Endothelial cell of umbilical vein (primary cell): ENCODE data around the gene CARMIL1. TPM values are rescaled to one million over a fixed set of nuclear protein-coding genes. Genes with fewer than 3 reads are reported as not detected.

Experiments
- BruUV-seq: library from RNA; stranded (reverse); fragments of 400-500 nt; replicated peaks from 2 replicates; lab custom pipeline; 2021; lab: Mats Ljungman, UMichigan
- CTCF ChIA-PET: fragments of 300-600, 350-600 bp; sonication (Branson Sonifier 250); formaldehyde crosslinking; loops from one replicate; lab custom pipeline; 2021; ENCODE audit warnings: antibody characterized with exemption, inconsistent platforms; lab: Charles Lee
- POLR2A ChIA-PET: fragments of 300-600, 350-600 bp; sonication (Branson Sonifier 250); formaldehyde crosslinking; loops from one replicate; lab custom pipeline; 2021; ENCODE audit warnings: antibody characterized with exemption, inconsistent platforms; lab: Charles Lee
- DNase-seq: peaks from one replicate; pipeline ENCODE4 v3.0.0-alpha.2; 2011; ENCODE audit warnings: low read depth, low spot score
- FAIRE-seq: peaks from 2 replicates; lab custom pipeline; 2011; peaks lifted over from hg19 to GRCh38; lab: Jason Lieb, UNC
- H2AFZ ChIP-seq: 2 replicates; pipeline ENCODE4 v1.6.0; 2012; ENCODE audit warnings: low read depth, low read length, control low read depth, inconsistent platforms
- H3K27ac ChIP-seq: 2 replicates; pipeline ENCODE4 v1.5.1; 2011; ENCODE audit warnings: low read depth, mild to moderate bottlenecking, control low read depth, low read length, moderate library complexity; ENCODE audit not compliant: insufficient read depth
- H3K27me3 ChIP-seq, 2 experiments: 2 replicates each; pipeline versions ENCODE4 v1.6.0 to v1.6.1; 2011; ENCODE audit warnings: low read length in 2 of 2, mixed read lengths in 1 of 2; ENCODE audit not compliant: control insufficient read depth in 2 of 2, insufficient read depth in 2 of 2
- H3K36me3 ChIP-seq, 2 experiments: 2 replicates in 1 of 2; 3 replicates in 1 of 2; pipeline ENCODE4 v1.5.1; 2011; ENCODE audit warnings: low read length in 2 of 2, mild to moderate bottlenecking in 1 of 2, moderate library complexity in 1 of 2; ENCODE audit not compliant: control insufficient read depth in 2 of 2, insufficient read depth in 2 of 2; ENCODE audit errors: extremely low read depth in 1 of 2
- H3K4me1 ChIP-seq: 3 replicates; pipeline ENCODE4 v1.5.1; 2011; ENCODE audit warnings: mild to moderate bottlenecking, low read length; ENCODE audit not compliant: control insufficient read depth, insufficient read depth; ENCODE audit errors: extremely low read depth
- H3K4me2 ChIP-seq: 2 replicates; pipeline ENCODE4 v1.6.1; 2011; ENCODE audit warnings: low read length, control low read depth, mixed read lengths; ENCODE audit not compliant: insufficient read depth
- H3K4me3 ChIP-seq, 3 experiments: fragments of 200-600 bp in 1 of 3; sonication (generic), shearing (Covaris generic) in 1 of 3; replicated peaks in 1 of 3; 2 replicates each; pipeline ENCODE4 v1.5.1; 2011 to 2016; ENCODE audit warnings: control low read depth in 3 of 3, low read length in 3 of 3, mild to moderate bottlenecking in 2 of 3, inconsistent platforms in 1 of 3, low read depth in 1 of 3, moderate library complexity in 1 of 3; ENCODE audit not compliant: insufficient read depth in 1 of 3
- H3K79me2 ChIP-seq: 2 replicates; pipeline ENCODE4 v1.6.0; 2012; ENCODE audit warnings: low read length, inconsistent platforms; ENCODE audit not compliant: control insufficient read depth, insufficient read depth
- H3K9ac ChIP-seq: replicated peaks from 2 replicates; pipeline ENCODE3; 2011; ENCODE audit warnings: low read length, control low read depth; ENCODE audit not compliant: insufficient read depth; ENCODE audit errors: extremely low read depth
- H3K9me1 ChIP-seq: replicated peaks from 3 replicates; pipeline ENCODE4 v1.6.0; 2011; ENCODE audit warnings: mild to moderate bottlenecking, low read length; ENCODE audit not compliant: control insufficient read depth, insufficient read depth; ENCODE audit errors: extremely low read depth
- H3K9me3 ChIP-seq: replicated peaks from 2 replicates; pipeline ENCODE4 v1.5.1; 2012; ENCODE audit warnings: low read length, inconsistent platforms; ENCODE audit not compliant: control insufficient read depth, insufficient read depth
- H4K20me1 ChIP-seq: replicated peaks from 2 replicates; pipeline ENCODE3; 2011; ENCODE audit warnings: mild to moderate bottlenecking, low read length; ENCODE audit not compliant: control insufficient read depth, insufficient read depth; ENCODE audit errors: extremely low read depth
- EZH2 ChIP-seq: IDR thresholded peaks from 2 replicates; pipeline ENCODE4 v1.6.1; 2012; ENCODE audit warnings: borderline replicate concordance, low read depth, mild to moderate bottlenecking, moderate library complexity, low read length, inconsistent platforms; ENCODE audit not compliant: severe bottlenecking
- FOS ChIP-seq: IDR thresholded peaks from 2 replicates; pipeline ENCODE4 v1.6.1; 2011; ENCODE audit warnings: mild to moderate bottlenecking, low read length, moderate library complexity, borderline replicate concordance; ENCODE audit not compliant: insufficient read depth
- GATA2 ChIP-seq: IDR thresholded peaks from 2 replicates; pipeline ENCODE4 v1.7.0; 2011; ENCODE audit warnings: low read depth, mild to moderate bottlenecking, moderate library complexity, mixed read lengths, low read length; ENCODE audit not compliant: insufficient read length, insufficient read depth
- JUN ChIP-seq: IDR thresholded peaks from 2 replicates; pipeline ENCODE4 v1.6.1; 2011; ENCODE audit warnings: borderline replicate concordance, low read depth; ENCODE audit not compliant: insufficient read length, insufficient read depth
- MYC ChIP-seq: IDR thresholded peaks from one replicate; pipeline ENCODE4 v1.6.1; 2011; ENCODE audit warnings: mild to moderate bottlenecking, low read depth, low read length
- POLR2A ChIP-seq: IDR thresholded peaks from 2 replicates; pipeline ENCODE4 v1.6.1; 2012; ENCODE audit warnings: low read depth, mild to moderate bottlenecking, control low read depth, low read length
- POLR2AphosphoS5 ChIP-seq: IDR thresholded peaks from 2 replicates; pipeline ENCODE4 v1.6.1; 2012; ENCODE audit warnings: low read depth, mild to moderate bottlenecking, control low read depth, low read length, moderate library complexity; ENCODE audit not compliant: insufficient read depth
- dilution Hi-C: fragments of 300-500 bp; cut with MboI; formaldehyde crosslinking; loops from one replicate; pipeline ENCODE4 v1.15.0; 2019; ENCODE audit warnings: low sequenced_read_pairs; ENCODE audit not compliant: extremely low pct_ligation_motif_present
- intact Hi-C: fragments of 100-400 bp; cut with micrococcal nuclease; formaldehyde crosslinking; loops from one replicate; pipeline ENCODE4 v1.10.0; 2022
- polyA plus RNA-seq, 4 experiments: library from polyadenylated mRNA; depleted of rRNA in 3 of 4; stranded (reverse) in 3 of 4; unstranded in 1 of 4; fragments of >200 nt; gene quantifications; 2 replicates each; pipeline versions ENCODE4 v1.2.1 to v1.2.3, GENCODE V29; 2011 to 2012; ENCODE audit warnings: missing spikeins in 1 of 4
- total RNA-seq: library from RNA; stranded (reverse); gene quantifications from 2 replicates; pipeline ENCODE4 v1.2.3, GENCODE V29; 2021
- TF ChIP-seq, protein P1 (sequence below), 2 donors: IDR thresholded peaks; 1 replicate in 1 of 2; 2 replicates in 1 of 2; pipeline ENCODE4 v1.5.1; 2011; ENCODE audit warnings: low read length in 2 of 2, mild to moderate bottlenecking in 2 of 2, moderate library complexity in 2 of 2, control low read depth in 1 of 2, inconsistent platforms in 1 of 2, low read depth in 1 of 2; ENCODE audit not compliant: insufficient read depth in 1 of 2; ENCODE audit errors: extremely low read depth in 1 of 2
- TF ChIP-seq, protein P2 (sequence below): IDR thresholded peaks from 2 replicates; pipeline ENCODE4 v1.6.1; 2011; ENCODE audit not compliant: insufficient read depth, insufficient read length

The CARMIL1 gene
- total and polyA plus RNA-seq, 2 donors (not counting 3 experiments of a cell fraction or from before 2014, with no cell fraction given), result 1.3 to 8.7 TPM

DNA sequence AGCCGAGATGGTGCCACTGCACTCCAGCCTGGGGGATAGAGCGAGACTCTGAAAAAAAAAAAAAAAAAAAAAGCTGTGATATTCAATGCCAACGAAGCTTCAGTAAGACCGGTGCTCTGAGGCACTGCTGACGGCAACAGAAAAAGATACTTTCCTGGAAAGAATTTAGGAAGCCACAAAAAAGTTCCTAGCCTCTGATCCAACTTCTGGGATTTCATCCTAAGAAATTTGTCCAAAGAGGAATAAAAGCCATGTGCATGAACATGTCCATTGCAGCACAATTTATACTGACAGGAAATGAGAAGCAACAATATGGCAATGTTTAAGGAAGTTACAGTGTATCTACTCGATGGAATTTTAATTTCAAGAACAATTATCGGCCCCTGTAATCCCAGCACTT is 24.5 kb upstream of the CARMIL1 start:
- TF ChIP-seq FOS (no peak), GATA2 (no peak), EZH2 (no peak), POLR2A (no peak), POLR2AphosphoS5 (no peak), MYC (no peak), JUN (no peak)
- TF ChIP-seq, protein P1, sequence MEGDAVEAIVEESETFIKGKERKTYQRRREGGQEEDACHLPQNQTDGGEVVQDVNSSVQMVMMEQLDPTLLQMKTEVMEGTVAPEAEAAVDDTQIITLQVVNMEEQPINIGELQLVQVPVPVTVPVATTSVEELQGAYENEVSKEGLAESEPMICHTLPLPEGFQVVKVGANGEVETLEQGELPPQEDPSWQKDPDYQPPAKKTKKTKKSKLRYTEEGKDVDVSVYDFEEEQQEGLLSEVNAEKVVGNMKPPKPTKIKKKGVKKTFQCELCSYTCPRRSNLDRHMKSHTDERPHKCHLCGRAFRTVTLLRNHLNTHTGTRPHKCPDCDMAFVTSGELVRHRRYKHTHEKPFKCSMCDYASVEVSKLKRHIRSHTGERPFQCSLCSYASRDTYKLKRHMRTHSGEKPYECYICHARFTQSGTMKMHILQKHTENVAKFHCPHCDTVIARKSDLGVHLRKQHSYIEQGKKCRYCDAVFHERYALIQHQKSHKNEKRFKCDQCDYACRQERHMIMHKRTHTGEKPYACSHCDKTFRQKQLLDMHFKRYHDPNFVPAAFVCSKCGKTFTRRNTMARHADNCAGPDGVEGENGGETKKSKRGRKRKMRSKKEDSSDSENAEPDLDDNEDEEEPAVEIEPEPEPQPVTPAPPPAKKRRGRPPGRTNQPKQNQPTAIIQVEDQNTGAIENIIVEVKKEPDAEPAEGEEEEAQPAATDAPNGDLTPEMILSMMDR (IDR thresholded peaks at IDR 0.05; ENCODE audit: extremely low read depth in 1 of 2, insufficient read depth in 1 of 2, low read depth in 1 of 2, low read length in 2 of 2), result no peak
- TF ChIP-seq, protein P2, sequence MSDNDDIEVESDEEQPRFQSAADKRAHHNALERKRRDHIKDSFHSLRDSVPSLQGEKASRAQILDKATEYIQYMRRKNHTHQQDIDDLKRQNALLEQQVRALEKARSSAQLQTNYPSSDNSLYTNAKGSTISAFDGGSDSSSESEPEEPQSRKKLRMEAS, result no peak
- Histone ChIP-seq H3K27me3 (peaks cover 0 to 3% of the 10 kb centered on the region in 2 experiments), H4K20me1 (no peaks in the 10 kb centered on the region), H3K9me1 (no peaks in the 10 kb centered on the region), H2AFZ (no peak overlapping the region), H3K36me3 (no peaks in the 10 kb centered on the region), H3K27ac (no peak overlapping the region), H3K4me1 (no peaks in the 10 kb centered on the region), H3K9me3 (no peaks in the 10 kb centered on the region), H3K4me2 (no peak overlapping the region), H3K79me2 (no peaks in the 10 kb centered on the region), H3K4me3 (no peak overlapping the region), H3K9ac (no peak overlapping the region)
- ChIA-PET CTCF (interaction anchor here (4.9 kb wide), 1 partner anchor 11 kb away, joined by 25 read pairs; no protein-coding TSS in a partner anchor), POLR2A (no interaction called here)
- no peak for FAIRE-seq
- intact Hi-C loops (no loop called here), dilution Hi-C loops (no loop called here)
- BruUV-seq, result no TSS peak
- DNase-seq, result no peak
